Measurements from ENCODE around the gene ARMC9.
A peak's percentile ranks its signal among the peaks of the same experiment; 100 is the strongest.

The ARMC9 gene

GRCh38 chr2:231191896-231192872 is 6.2 kb upstream of the ARMC9 start:
- POLR2A ChIA-PET: interaction anchor here (0.7 kb wide), 1 partner anchor 272 kb away, joined by 5 read pairs; the partner anchor contains the start of gene NCL
- no peaks in the 10 kb centered on the region for H3K4me1 ChIP-seq (ENCODE audit: control insufficient read depth, insufficient read depth, low read length)
- no peaks in the 10 kb centered on the region for H3K36me3 ChIP-seq (ENCODE audit: control insufficient read depth in 2 of 2, insufficient read depth in 1 of 2, low read length in 2 of 2)
- no peak overlapping the region for H3K27ac ChIP-seq (ENCODE audit: extremely low read depth, low read depth, low read length)
- CTCF ChIA-PET: interaction anchor here (0.6 to 6.4 kb wide), 12 partner anchors 9 to 219 kb away, joined by 3 to 49 read pairs (median 3); partner anchors contain the start of gene PSMD1
- H3K9me3 ChIP-seq (ENCODE audit: control insufficient read depth, insufficient read depth, low read depth, low read length): no peaks in the 10 kb centered on the region
- H3K4me3 ChIP-seq (ENCODE audit: low read depth, low read length): no peak overlapping the region
- no peak for TF ChIP-seq IKZF3 (tag by site-specific recombination; IDR thresholded peaks at IDR 0.05)
- no peak for TF ChIP-seq ZNF549 (tag by site-specific recombination; IDR thresholded peaks at IDR 0.05)
- no peak for TF ChIP-seq PRDM6 (tag by site-specific recombination; IDR thresholded peaks at IDR 0.05)
- TF ChIP-seq INSM2 (tag by site-specific recombination; IDR thresholded peaks at IDR 0.05): no peak
- TF ChIP-seq ZNF518A (tag by site-specific recombination; conservative IDR thresholded peaks at IDR 0.05; ENCODE audit: low read depth): no peak
- peak; percentile 63 for TF ChIP-seq CTCF (tag by site-specific recombination; IDR thresholded peaks at IDR 0.05)
- no peak for TF ChIP-seq ZNF629 (tag by site-specific recombination; IDR thresholded peaks at IDR 0.05)
- TF ChIP-seq ZSCAN23 (tag by site-specific recombination; IDR thresholded peaks at IDR 0.05): no peak
- TF ChIP-seq ZNF791 (tag by site-specific recombination; IDR thresholded peaks at IDR 0.05): no peak
- no peak for TF ChIP-seq ZNF555 (tag by site-specific recombination; conservative IDR thresholded peaks at IDR 0.05)
- TF ChIP-seq AEBP2 (tag by site-specific recombination; IDR thresholded peaks at IDR 0.05; ENCODE audit: borderline replicate concordance): no peak
- no peak for TF ChIP-seq ZBTB21 (tag by site-specific recombination; IDR thresholded peaks at IDR 0.05)
- TF ChIP-seq ZNF768 (tag by site-specific recombination; IDR thresholded peaks at IDR 0.05): no peak
- TF ChIP-seq ZNF433 (tag by site-specific recombination; IDR thresholded peaks at IDR 0.05; ENCODE audit: low read depth): no peak
- no peak for TF ChIP-seq ZNF398 (tag by site-specific recombination; IDR thresholded peaks at IDR 0.05)
- TF ChIP-seq ZNF138 (tag by site-specific recombination; IDR thresholded peaks at IDR 0.05; ENCODE audit: borderline replicate concordance): no peak
- no peak for TF ChIP-seq KLF7 (tag by site-specific recombination; IDR thresholded peaks at IDR 0.05; ENCODE audit: borderline replicate concordance)
- TF ChIP-seq ZNF449 (tag by site-specific recombination; IDR thresholded peaks at IDR 0.05): no peak
- peak; percentile 95 for TF ChIP-seq ZNF335 (tag by site-specific recombination; conservative IDR thresholded peaks at IDR 0.05)
- no peak for TF ChIP-seq ZNF10 (tag by site-specific recombination; IDR thresholded peaks at IDR 0.05)
